Stimulated activated CD4-positive, alpha-beta T cell treated with anti-CD3 and anti-CD28 coated beads, Interleukin-4, amount 100 ng/mL, for 4 hours (primary cell): ENCODE measurements around the gene USF1.
"Not testable (repeated sequence)": the region's sequence is repeated elsewhere in the genome, so short reads cannot be mapped to it uniquely, and the experiment has no call there.

Experiments used
- DNase-seq, 2 experiments: peaks; one replicate each; pipeline ENCODE4 v3.0.0-alpha.2; 2020

The USF1 gene

DNA sequence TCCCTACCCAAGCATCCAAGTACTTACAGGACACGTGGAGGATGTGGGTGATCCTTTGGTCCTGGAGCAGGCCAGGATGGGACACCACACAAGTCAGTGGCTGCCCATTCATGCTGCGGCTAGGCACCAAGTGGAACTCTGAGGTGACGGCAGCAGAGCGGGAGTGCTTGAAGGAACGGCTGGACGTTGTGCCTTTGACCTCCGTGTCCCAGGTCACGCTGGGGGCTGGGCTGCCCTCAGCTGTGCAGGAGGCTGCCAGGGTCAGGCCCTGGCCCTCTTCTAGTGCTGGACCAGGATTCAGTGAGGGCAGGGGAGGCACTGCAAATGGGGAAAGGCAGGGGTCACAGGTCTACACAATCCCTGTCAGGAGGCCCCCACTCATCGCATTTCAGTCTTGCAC is 31.6 kb upstream of the USF1 start:
- DNase-seq, result no peak

DNA sequence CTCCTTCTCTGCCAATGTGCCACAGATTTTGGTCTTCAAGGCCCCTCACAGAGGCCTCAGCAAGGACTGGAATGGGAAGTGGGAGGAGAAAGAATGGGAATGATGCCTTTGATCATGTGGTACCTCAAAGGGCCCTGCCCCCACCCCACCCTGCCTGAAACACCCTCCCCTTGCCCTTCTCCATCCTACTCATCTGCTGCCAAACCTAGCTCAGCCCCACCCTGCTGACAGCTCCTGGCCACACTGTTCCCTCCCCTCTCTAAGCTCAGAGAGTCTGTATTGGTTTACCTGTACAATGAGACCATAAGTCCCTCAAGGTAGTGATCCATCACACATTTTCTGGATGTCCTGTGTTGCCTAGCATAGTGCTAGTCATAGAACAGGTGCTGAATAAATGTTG is 30.6 kb upstream of the USF1 start:
- DNase-seq, result no peak

DNA sequence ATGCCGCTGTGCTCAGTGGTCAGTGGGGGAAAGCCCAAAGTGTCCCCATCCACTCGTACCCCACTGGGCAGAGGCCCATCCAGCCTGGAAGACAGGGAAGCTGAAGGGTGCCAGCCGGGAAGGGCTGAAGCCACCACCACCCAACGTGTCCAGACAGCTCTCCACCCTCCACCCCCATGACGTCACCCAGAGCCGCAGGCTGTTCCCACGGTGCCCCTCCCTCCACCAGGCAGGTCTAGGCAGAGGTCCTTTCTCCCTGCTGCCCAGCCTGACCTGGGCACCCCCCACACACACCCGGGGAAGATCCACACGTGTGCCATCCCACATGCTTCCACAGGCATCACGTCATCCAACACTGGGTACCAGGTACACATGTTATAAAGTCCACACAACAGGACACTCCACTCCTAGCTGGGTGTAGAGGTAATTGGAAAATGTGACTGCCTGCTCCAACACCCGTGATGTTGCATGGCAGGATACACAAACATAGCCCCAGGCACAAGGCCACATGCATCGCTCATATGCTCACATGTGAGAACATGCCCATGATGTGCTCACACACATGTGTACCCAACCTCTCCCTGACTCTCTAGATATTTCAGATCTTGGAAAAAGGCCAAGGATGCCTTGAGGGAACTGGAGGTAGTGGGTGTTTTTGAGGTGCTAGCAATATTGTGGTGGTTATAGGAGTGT is 29.0 kb upstream of the USF1 start:
- DNase-seq, result no peak

- no peak for DNase-seq
Observed at GRCh38 chr1:161073474-161074121, 27.8 kb upstream of the USF1 start.

DNA sequence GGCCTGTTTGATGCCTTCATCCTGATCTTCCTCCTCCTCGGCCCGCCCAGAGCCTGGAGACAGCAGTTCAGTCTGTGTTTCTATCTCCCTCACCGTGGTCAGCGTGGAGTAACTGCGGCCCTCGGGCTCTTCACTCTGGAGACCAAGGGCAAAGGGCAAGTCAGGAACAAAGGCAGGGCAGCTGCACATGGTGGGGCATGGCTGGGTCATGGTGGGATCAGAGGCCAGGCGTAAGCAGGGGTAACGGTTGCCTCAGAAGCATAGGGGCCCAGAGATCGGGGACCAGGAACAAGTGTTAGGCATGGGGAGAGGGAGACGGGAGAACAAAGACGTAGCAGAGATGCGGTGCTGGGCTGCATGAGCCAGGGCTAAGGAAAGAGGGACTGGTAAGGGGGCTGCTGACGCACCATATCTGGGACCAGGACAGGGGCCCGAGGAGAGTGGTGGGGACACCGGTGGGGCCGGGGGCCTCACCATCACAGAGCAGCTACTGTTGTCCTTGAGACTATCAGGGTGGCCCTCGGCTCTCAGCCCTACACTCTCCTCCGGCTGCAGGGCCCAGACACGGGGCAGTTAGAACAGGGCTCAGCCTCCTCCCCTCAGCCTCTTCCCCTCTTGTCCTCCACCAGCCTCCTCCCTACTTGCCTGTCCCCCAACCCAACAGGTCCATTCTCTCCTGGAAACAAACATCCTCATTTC is 27.1 kb upstream of the USF1 start:
- DNase-seq, result no peak

DNA sequence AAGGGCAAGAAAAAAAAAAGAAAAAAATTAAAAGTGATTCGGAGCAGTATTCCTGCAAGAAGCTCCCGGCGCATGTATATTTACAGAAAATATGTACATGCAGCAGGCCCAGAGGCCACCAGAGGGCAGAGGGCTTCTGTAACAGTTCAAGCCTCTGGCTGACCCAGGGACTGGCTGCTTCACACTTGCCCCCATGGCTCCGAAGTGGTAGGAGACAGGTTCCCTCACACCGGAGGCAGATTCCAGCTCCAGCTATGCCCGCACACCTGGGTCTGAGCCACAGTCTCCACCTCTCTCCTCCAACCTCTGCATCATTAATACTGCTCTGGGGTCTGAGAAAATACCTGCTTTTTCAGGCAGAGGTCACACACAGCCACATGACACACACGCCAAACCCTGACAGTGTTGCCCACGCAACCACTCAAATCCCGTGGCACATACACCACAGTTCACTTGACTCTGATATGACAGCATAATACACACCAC is 26.2 kb upstream of the USF1 start:
- DNase-seq, result peak; percentile 33 to 38

- DNase-seq, result no peak
Observed at GRCh38 chr1:161070761-161071160, 25.0 kb upstream of the USF1 start.

DNA sequence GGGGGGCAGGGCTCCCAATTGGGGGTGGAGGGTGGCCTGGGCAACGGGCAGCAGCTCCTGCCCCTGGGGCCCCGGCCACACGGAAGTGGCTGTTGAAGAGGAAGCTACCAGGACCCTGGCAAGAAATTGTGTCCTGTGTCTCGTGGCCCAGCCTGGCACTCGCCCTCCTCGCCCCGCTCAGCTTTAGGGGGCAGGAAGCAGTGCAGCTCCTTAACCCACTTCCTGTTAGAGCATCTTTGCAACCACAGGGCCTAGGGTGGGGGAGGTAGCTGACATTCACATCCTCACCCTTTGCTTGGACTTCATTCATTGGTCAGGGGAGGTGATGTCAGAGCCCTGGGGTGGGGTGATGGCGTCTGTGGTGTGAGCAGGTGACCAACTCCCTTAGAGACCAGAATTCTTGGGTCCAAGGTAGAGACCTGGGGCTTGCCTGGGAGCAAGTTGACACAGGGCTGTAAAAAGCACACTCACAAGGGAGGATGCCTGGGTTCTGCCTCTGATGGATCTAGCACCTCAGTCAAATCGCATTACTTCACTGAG is 24.0 kb upstream of the USF1 start, which contains the start of gene ARHGAP30:
Gene ARHGAP30, minus strand, starts transcription at position 161 of the 540 bp plus-strand sequence. CDS start 267 bp downstream, outside the sequence.
- DNase-seq, result peak; percentile 59 to 80

- DNase-seq, result no peak
Observed at GRCh38 chr1:161069241-161069640, 23.5 kb upstream of the USF1 start.

GRCh38 chr1:161068306-161069234 is 22.8 kb upstream of the USF1 start:
- peak; percentile 68 to 77 for DNase-seq

DNA sequence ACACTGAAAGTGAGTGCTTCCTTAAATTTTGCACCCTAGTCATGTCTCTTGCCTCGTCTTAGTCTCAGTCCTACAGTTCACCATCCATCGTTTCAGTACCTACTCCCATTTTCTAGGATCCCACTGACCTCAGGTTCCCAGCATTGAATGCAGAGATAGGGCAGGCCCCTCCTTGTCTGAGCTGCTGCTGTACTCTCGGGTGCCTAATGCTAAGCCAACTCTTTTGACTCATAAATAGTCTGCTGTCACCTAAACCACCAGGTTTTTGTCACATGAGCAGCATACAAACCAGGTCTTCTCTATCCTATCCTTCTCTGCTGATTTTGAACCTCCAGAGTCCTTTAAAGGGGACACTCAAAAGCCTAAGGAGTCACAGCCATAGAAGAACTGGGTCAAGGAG is 20.9 kb upstream of the USF1 start:
- no peak for DNase-seq

DNA sequence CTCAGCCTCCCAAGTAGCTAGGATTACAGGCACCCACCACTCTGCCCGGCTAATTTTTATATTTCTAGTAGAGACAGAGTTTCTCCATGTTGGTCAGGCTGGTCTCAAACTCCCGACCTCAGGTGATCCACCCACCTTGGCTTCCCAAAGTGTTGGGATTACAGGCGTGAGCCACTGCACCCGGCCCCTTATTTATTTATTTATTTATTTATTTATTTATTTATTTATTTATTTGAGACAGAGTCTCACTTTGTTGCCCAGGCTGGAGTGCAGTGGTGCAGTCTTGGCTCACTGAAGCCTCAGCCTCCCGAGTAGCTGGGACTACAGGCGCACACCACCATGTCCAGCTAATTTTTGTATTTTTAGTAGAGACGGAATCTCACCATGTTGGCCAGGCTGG is 19.9 kb upstream of the USF1 start:
- not testable (repeated sequence) for DNase-seq

DNA sequence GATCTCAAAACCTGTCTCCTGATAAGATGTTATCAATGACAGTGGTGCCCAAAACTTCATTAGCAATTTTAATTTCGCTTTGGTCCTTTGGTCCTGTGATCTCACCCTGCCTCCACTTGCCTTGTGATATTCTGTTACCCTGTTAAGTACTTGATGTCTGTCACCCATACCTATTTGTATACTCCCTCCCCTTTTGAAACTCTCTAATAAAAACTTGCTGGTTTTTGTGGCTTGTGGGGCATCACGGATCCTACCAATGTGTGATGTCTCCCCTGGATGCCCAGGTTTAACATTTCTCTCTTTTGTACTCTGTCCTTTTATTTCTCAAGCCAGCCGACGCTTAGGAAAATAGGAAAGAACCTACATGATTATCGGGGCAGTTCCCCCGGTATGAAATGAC is 18.2 kb upstream of the USF1 start:
- DNase-seq, result not testable (repeated sequence)

DNA sequence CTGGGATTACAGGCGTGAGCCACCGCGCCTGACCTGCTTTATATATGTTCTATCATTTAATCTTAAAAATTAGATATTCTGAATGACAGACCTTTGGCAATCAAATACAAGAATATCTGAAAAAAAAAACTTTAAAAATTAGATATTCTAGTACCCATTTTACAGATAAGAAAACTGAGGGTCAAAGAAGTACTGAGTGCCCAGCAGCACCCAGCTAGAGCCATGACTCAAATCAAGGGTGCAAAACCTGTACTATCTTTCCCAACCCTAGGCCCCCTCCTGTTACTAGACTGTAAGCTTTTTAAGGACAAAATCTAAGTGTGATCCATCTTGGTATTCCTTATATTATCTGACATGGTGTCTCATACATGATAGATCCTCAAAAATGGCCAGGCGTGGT is 15.6 kb upstream of the USF1 start:
- DNase-seq, result no peak

GRCh38 chr1:161059293-161059692 is 13.5 kb upstream of the USF1 start:
- no peak for DNase-seq

DNA sequence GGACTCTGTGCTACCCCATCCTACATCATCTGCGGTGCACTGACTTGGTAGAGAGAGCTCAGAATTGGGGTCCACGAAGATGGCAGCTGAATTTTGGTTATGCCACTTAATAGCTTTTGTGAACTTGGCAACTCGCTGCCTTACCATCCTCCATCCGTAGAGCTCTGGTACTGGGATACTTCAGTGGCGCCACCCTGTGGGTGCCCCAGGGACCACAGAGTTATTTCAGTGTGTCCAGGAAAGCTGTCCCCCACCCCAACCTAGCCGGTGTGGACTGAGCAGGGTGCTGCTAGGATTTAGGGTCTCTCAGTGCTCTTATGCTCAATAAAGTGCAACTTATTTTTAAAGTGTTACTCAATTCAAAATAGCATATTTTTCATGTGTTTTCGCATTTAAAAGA is 9.0 kb upstream of the USF1 start:
- DNase-seq, result no peak

GRCh38 chr1:161054232-161054631 is 8.5 kb upstream of the USF1 start:
- DNase-seq, result no peak

- no peak for DNase-seq
Observed at GRCh38 chr1:161052899-161053298, 7.1 kb upstream of the USF1 start.

DNA sequence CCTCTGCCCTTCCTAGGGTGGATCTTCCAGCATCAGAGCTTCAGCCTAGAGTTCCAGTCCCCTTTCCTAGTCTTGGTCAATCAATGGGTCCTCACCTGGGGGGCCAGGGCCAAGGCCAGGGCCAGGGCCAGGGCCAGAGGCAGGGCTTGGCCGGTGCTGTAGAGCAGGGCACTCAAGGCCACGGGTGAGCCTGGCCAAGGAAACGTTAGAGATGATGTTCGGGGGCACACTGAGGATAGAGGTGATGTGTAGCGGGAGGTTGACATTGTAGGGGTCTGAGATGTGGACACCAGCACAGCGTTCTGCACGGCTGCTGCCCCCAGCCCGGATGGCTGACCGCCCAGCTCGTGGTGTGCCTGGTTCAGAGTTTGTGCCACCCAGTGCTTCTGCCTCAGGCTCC is 5.4 kb upstream of the USF1 start:
- no peak for DNase-seq

GRCh38 chr1:161048949-161049722 is 3.4 kb upstream of the USF1 start:
- no peak for DNase-seq
